HG03457 (cell line): ENCODE data around the gene PTPN5.

Experiments used
- ATAC-seq: cut with Tn5 transposase; IDR thresholded peaks from one replicate; pipeline ENCODE4 v1.9.1; 2021; ENCODE audit warnings: moderate number of reproducible peaks; ENCODE audit not compliant: unreplicated experiment

Gene PTPN5

GRCh38 chr11:18743365-18743764 is 48.2 kb downstream of the PTPN5 start:
- ATAC-seq: no peak

- no peak for ATAC-seq
Observed at GRCh38 chr11:18741783-18742182, 49.8 kb downstream of the PTPN5 start.

GRCh38 chr11:18739685-18740084 is 51.9 kb downstream of the PTPN5 start:
- ATAC-seq: no peak

- no peak for ATAC-seq
Observed at GRCh38 chr11:18737642-18738041, 54.0 kb downstream of the PTPN5 start.

GRCh38 chr11:18736590-18737148 is 54.9 kb downstream of the PTPN5 start:
- ATAC-seq: no peak

- ATAC-seq: no peak
Observed at GRCh38 chr11:18733202-18733601, 58.4 kb downstream of the PTPN5 start.

GRCh38 chr11:18731949-18732821 is 59.4 kb downstream of the PTPN5 start:
- no peak for ATAC-seq

GRCh38 chr11:18731441-18731840 is 60.2 kb downstream of the PTPN5 start:
- no peak for ATAC-seq

GRCh38 chr11:18730020-18730419 is 61.6 kb downstream of the PTPN5 start:
- no peak for ATAC-seq

GRCh38 chr11:18729426-18729825 is 62.2 kb downstream of the PTPN5 start:
- no peak for ATAC-seq

- ATAC-seq: no peak
Observed at GRCh38 chr11:18728658-18729057, 62.9 kb downstream of the PTPN5 start.

- no peak for ATAC-seq
Observed at GRCh38 chr11:18727479-18728236, 63.9 kb downstream of the PTPN5 start.

GRCh38 chr11:18726040-18726439 is 65.6 kb downstream of the PTPN5 start, which contains the start of gene IGSF22:
IGSF22 (minus strand) TSS chr11:18726188; CDS start chr11:18724236, 1,952 bp downstream.
- no peak for ATAC-seq

- ATAC-seq: no peak
Observed at GRCh38 chr11:18723991-18724390, 67.6 kb downstream of the PTPN5 start.

- ATAC-seq: no peak
Observed at GRCh38 chr11:18722293-18722637, 69.3 kb downstream of the PTPN5 start.

GRCh38 chr11:18721561-18722292 is 69.9 kb downstream of the PTPN5 start:
- ATAC-seq: no peak

GRCh38 chr11:18720808-18721560 is 70.6 kb downstream of the PTPN5 start:
- ATAC-seq: no peak

- no peak for ATAC-seq
Observed at GRCh38 chr11:18720091-18720807, 71.3 kb downstream of the PTPN5 start.

GRCh38 chr11:18715476-18715875 is 76.1 kb downstream of the PTPN5 start:
- no peak for ATAC-seq

GRCh38 chr11:18714443-18714780 is 77.2 kb downstream of the PTPN5 start:
- no peak for ATAC-seq
